Adrenal gland (tissue), 5 donors: ENCODE measurements around the gene CCNA2.

Source experiments
- POLR2A ChIP-seq, 2 donors: fragments of 450-650 bp; IDR thresholded peaks; one replicate each; pipeline ENCODE4 v1.6.1; 2017; ENCODE audit warnings: antibody characterized with exemption in 2 of 2, mild to moderate bottlenecking in 2 of 2, moderate library complexity in 1 of 2
- TF ChIP-seq, protein P1 (sequence below), 6 experiments: fragments of 450-650 bp in 4 of 6; fragments of 200-600 bp in 2 of 6; sonication (generic) in 1 of 6; IDR thresholded peaks; 1 replicate in 5 of 6; 2 replicates in 1 of 6; pipeline versions ENCODE4 v1.5.1 to v1.8.0; 2016 to 2021; ENCODE audit warnings: antibody characterized with exemption in 6 of 6, mild to moderate bottlenecking in 2 of 6, moderate library complexity in 1 of 6
- donor health status: DM: no; HTN: no; CAD: no.

DNA sequence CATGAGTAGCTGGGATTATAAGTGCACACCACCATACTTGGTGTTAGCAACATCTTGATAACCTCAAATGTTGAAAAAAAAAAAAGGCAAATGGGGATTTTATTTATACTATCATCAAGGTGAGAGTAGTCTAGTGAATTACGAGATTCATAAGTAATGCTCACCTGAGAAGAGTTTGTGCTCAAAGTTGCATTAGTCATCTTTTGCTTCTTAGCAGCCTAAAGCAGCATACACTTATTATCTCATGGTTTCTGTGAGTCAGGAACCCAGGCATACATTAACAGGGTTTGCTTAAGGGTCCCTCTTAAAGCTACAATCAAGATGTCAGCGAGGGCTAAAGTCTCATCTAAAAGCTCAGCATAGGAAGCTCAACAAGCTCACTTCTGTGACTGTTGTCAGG, 30.7 kb downstream of the CCNA2 start:
- TF ChIP-seq, protein P1, sequence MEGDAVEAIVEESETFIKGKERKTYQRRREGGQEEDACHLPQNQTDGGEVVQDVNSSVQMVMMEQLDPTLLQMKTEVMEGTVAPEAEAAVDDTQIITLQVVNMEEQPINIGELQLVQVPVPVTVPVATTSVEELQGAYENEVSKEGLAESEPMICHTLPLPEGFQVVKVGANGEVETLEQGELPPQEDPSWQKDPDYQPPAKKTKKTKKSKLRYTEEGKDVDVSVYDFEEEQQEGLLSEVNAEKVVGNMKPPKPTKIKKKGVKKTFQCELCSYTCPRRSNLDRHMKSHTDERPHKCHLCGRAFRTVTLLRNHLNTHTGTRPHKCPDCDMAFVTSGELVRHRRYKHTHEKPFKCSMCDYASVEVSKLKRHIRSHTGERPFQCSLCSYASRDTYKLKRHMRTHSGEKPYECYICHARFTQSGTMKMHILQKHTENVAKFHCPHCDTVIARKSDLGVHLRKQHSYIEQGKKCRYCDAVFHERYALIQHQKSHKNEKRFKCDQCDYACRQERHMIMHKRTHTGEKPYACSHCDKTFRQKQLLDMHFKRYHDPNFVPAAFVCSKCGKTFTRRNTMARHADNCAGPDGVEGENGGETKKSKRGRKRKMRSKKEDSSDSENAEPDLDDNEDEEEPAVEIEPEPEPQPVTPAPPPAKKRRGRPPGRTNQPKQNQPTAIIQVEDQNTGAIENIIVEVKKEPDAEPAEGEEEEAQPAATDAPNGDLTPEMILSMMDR (IDR thresholded peaks at IDR 0.05), result no peak
- no peak for TF ChIP-seq POLR2A (IDR thresholded peaks at IDR 0.05)
